SK-N-MC (cell line): ENCODE measurements around the gene SRCAP.

Experiments
- EZH2 ChIP-seq: fragments of 200-600 bp; sonication (generic); IDR thresholded peaks from one replicate; pipeline ENCODE4 v1.6.1; 2017; ENCODE audit warnings: antibody characterized with exemption
- FOXP2 ChIP-seq: optimal IDR thresholded peaks from 2 replicates; pipeline ENCODE3; 2011; ENCODE audit warnings: mild to moderate bottlenecking, moderate library complexity; ENCODE audit not compliant: insufficient read depth; ENCODE audit errors: extremely low read length, control extremely low read depth
- POLR2AphosphoS5 ChIP-seq: IDR thresholded peaks from 2 replicates; pipeline ENCODE4 v1.6.1; 2012; ENCODE audit warnings: mild to moderate bottlenecking, low read depth, low read length, borderline replicate concordance

- TF ChIP-seq POLR2AphosphoS5 (no peak), EZH2 (no peak), FOXP2 (no peak)
Observed at GRCh38 chr16:30694926-30695693, 3.9 kb upstream of the SRCAP start.
